DMS53 treated with DMSO at 0.1 percent for 48 hours (cell line): ENCODE measurements around the gene PCCA.
"Not testable (repeated sequence)": the region's sequence is repeated elsewhere in the genome, so short reads cannot be mapped to it uniquely, and the experiment has no call there.

ENCODE experiments used
- DNase-seq: peaks from one replicate; lab custom pipeline; 2025; ENCODE audit not compliant: unreplicated experiment; lab: John Stamatoyannopoulos, UW

Gene PCCA

DNA sequence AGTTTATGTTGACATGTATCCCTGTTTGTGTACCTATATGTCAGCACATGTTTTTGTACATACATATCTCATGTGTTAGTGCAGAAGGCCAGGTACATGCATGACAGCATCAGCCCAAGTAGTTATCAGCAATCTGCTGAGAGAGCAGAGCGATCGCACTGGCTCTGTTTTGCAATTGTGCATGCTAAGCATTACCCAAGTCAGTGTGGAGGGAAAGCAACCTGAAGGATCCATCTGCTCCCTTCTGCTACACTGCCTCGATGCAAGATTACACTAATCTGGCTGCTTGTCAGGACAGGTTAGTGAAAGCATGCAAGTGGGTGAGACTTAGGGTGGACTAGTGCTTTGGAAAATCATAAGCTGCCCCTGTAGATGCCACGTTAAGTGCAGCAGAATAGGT lies 211.8 kb downstream of the PCCA start:
- DNase-seq, result no peak

DNA sequence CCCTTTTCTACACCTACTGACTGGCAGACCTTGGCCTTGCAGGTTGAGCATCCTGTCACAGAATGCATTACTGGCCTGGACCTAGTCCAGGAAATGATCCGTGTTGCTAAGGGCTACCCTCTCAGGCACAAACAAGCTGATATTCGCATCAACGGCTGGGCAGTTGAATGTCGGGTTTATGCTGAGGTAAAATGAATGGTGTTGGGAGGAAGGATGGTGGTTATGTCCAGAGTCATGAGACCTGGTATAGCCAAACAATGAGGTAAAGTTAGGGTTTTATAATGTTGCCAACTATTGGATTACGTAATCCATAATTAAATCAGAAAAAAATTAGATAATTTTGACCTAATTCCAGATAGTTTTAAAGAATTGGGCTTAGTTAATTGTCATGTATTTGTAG lies 212.5 kb downstream of the PCCA start:
- DNase-seq, result no peak

DNA sequence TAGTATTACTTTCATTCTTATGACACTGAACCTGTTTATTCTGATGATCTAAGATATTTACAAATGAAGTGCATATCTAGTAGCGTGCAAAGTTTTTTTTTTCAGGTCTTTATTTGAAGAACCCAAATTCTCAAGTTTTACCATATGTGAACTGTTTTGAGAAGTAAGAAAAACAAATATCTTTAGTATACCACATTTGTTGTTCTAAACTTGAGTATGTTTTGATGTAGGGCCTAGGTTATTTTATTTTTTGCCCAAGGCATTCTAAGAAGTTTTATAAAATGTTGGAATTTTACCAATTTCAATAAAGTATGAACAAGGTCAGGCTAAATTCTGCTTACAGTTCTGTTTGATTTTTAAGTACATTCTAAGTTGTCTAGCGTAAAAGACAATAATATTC lies 213.5 kb downstream of the PCCA start:
- no peak for DNase-seq

DNA sequence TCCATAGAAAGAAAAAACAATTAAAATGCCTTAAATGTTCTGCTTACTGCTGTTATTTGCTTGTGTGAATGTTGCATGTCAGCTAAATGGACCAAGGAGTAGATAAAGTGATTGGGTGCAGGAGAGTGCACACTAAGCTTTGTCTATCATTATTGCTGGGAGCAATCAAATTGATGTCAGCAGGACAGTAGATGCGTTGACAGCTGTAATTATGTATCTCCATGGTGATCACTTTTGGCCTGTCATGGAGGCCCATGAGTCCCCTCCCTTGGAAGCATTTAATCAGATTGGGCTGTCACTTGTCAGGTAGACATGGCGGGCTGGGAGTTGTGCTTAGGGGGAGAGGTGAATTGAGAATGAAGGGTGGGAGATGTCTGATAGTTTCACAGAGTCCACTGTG lies 215.3 kb downstream of the PCCA start:
- no peak for DNase-seq

DNA sequence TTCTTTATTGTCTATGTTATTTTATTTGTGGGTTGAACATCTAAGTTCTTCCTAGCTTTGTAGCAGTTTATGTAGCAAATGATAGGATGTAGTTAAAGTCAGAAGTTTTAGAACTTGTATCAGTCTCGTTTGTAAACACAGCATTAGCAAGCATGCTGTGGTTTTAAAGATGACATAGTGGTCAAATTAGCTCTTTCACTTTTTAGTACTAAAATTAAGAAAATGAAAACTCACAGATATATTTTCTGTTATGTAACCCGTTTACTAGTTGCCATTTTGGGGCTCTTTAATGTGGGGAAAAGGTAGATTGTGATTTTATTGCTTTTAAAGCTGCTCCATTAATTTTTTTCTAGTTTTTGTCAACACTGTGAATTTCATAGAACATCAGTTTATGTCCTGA lies 216.5 kb downstream of the PCCA start:
- no peak for DNase-seq

DNA sequence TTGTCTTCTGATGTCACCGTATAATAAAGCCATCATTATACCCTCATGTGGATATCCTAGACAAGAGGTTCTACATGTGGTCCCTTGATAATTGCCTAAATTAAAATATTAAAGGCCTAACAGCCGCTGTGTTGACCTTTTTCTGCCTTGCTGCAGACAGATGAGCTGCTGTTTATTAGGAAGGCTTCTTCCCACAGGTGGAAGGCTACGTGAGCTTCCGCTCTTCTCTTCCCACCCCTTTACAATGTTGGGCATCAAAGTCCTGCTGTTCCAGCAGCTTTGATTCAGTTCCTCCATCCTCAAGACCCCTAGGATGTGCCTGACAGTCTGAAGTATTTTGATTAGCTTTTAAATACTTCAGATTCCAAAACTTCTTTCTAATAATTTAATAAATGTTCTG lies 217.1 kb downstream of the PCCA start:
- no peak for DNase-seq

- DNase-seq, result no peak
Observed at GRCh38 chr13:100306434-100306999, 217.6 kb downstream of the PCCA start.

DNA sequence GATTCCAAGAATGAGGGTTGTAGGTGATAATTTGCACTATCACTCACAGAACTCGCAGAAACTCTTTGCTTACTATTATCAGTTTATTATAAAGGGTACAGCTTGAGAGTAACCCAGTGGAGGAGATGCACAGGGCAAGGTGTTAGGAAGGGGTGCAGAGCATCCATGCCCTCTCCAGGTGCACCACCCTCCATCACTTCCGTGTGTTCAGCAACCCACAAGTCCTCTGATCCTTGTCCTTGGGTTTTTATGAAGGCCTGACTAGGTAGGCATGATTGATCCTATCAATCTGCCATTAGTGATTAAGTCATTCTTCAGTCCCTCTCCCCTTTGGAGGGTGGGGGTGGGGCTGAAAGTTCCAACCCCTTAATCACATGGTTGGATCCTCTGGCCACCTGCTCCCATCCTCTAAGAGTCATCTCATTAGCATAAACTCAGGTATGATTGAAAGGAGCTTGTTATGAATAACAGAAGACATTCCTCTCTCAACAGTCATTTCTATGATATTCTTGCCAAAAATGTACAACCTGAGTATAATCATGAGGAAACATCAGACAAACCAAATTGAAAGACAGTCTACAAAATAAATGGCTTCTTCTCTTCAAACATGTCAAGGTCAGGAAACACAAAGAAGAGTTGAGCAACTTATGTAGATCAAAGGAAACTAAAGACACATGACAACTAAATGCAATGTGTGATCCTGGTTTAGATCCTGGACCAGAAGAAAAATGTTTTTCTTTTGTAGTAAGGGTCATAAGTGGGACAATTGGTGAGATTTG lies 225.4 kb downstream of the PCCA start:
- DNase-seq, result no peak

- no peak for DNase-seq
Observed at GRCh38 chr13:100315522-100315921, 226.6 kb downstream of the PCCA start.

DNA sequence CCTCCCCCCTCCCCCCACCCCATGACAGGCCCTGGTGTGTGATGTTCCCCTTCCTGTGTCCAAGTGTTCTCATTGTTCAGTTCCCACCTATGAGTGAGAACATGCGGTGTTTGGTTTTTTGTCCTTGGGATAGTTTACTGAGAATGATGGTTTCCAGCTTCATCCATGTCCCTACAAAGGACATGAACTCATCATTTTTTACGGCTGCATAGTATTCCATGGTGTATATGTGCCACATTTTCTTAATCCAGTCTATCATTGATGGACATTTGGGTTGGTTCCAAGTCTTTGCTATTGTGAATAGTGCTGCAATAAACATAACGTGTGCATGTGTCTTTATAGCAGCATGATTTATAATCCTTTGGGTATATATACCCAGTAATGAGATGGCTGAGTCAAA lies 229.6 kb downstream of the PCCA start:
- DNase-seq, result not testable (repeated sequence)

- no peak for DNase-seq
Observed at GRCh38 chr13:100323937-100324336, 235.0 kb downstream of the PCCA start.

DNA sequence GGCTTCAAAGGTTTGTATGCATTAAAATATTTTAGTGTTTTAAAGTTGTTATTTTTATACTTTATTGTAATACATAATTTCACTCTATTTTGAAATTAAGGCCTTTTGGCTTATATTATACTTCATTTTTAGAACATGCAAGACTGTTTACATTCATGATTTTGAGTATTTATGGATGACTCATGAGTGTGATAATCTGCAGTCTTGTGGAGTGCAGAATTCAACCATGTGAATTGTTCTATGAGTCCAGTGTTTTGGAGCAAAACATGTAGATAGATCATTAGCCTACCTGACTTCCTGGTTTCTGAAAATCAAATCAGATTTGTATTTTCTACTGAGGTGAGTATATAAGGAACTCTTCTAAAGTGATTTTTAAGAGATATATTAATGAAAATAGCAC lies 241.8 kb downstream of the PCCA start:
- DNase-seq, result no peak

DNA sequence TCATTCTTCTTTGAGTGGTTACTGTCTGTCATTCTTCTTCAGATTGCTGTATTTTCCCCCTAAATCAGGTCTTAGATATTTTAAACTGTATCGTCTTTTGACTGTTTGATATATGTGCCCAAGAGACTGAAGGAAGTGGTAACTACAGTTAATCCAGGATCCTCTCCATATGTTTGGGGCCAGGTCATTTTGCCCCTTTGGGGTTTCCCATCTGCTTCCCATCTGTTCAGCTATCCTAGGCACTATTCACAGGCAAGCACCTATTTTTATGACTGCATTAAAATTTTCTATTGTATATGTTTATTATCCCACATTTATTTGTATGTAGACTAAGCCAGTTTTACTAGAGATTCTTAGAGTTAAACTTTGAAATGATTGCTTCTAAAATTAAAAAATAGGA lies 244.2 kb downstream of the PCCA start:
- DNase-seq, result no peak

DNA sequence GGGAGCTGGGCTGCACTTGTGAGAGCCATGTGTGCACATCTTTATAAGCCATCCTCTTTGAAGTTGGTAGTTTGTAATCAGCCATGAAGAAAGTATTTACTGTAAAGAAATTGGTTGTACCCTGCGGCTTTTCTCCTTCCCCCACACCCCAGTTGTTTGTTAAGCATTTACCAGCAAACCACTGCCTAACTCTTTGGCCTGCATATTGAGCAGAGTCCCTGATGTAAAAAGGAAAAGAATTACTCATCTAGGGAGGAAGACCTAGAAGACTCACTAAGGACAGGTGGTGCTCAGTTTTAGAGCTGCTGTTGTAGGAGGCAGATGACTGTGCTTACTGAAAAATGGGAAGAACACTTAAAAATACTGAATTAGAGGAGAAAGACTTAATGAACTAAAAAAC lies 245.3 kb downstream of the PCCA start:
- DNase-seq, result no peak

GRCh38 chr13:100336795-100337516 lies 248.1 kb downstream of the PCCA start:
- no peak for DNase-seq

DNA sequence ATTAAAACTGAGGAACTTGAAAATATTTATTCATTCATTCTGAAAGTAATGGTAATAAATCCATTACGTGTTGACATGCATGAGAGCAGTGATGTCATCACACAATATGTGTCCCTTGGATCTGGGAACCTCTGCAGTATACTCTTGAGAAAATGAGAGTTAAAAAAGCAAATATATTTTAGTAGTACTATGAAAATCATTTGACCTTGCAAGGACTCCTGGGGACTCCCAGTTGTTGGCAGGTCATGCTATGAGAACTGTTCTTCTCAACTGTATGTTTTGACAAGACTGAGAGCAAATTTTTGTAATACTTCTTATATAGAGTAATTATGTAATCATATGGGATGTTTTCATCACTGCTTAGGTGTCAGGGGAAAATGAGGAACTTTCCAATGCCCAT lies 249.4 kb downstream of the PCCA start:
- no peak for DNase-seq

DNA sequence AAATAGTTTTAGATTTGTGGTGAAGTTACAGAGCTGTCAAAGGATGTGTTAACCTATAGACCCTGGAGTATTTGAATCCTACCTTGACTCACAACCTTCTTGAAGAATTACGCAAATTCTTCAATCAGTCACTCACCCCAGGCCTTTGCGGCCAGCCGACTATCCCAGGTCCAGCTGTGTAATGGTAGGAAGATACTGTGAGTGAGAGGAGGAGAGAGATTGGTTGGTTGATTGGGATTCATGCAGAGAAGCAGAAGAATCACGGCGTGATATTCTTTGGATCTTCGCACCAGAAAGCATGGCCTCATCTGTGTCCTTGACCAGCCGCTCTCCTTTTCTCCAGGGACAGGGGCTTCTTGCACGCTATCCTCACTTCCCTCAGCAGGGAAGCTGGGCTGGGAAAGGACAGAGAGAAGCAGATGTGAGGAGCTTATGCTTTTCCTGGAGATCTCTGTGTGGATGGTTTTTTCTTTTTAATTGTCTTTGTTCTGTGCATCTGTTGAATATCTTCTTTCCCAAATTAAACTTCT lies 250.6 kb downstream of the PCCA start:
- no peak for DNase-seq

DNA sequence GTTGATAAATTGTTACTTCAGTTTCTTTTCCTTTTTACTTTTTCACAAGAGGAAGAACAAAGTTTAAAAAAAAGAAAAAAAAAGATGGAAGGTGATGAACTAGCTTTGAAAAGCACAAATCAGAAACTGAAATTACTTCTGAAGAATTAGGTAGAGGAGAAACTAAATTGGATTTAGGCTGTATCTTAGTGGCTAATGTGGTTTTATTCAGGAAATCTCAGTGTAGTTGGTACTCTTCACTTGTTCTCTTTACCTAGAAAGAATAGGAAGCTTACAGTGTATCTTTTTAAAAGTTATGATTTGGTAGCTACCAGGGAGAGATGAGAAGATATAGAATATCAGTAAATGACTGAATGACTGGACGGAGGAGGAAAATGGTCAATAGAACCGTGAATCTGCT lies 252.0 kb downstream of the PCCA start:
- no peak for DNase-seq

- DNase-seq, result no peak
Observed at GRCh38 chr13:100341327-100341726, 252.4 kb downstream of the PCCA start.

DNA sequence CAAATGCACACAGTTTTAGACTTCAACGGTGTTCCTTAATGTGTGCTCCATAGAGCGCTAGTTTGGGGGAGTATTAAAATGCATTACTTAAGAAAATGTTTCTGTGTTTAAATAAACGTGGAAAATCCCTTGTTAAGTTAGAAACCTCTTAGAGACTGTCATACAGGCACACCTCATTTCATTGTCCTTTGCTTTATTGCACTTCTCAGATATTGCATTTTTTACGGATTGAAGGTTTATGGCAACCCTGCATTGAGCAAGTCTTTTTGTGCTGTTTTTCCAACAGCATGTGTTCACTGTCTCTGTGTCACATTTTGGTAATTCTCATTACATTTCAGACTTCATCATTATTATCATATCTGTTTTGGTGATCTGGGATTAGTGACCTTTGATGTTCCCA lies 255.7 kb downstream of the PCCA start:
- DNase-seq, result no peak

GRCh38 chr13:100347968-100348367 lies 259.1 kb downstream of the PCCA start:
- DNase-seq, result no peak

DNA sequence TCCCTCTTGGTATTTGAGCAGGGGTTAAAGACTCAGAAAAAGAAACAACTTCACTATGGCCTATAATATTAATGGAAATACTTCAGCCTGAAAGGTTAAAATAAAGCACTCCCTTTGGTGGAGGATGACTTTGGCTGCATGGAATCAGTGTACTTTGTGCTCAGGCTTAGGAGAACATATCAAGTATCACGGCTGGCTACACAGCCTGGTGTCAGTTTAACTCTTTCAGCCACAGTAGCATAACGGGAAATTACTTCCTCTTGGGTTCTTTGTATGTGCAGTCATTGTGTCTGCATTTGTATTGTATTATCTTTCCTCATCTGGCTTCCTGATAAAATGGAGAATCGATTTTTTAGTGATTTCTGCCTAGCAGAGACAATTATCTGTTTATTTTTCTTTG lies 260.7 kb downstream of the PCCA start:
- no peak for DNase-seq
